ENCODE measurements around the gene PPP1R13B. TPM values are rescaled to one million over a fixed set of nuclear protein-coding genes. Genes with fewer than 3 reads are reported as not detected.

The PPP1R13B gene
- total RNA-seq, 1 experiment from 2014 or later = 3.0 TPM

DNA sequence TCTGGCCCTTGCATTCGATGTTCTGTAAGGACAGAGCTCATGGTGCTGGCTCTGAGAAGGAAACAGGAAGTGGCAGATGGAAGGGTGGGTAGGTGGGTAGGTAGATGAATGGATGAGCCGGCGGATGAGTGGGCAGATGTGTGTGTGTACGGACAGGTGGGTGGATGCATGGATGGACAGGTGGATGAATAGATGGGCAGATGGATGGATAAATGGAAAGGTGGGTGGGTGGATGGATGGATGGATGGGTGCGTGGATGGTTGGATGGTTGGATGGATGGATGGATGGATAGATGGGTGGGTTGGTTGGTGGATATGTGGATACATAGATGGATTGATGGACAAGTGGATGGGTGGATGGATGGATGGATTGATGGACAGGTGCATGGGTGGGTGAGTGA lies 27.6 kb upstream of the PPP1R13B start:
- H3K9me2 ChIP-seq (replicated peaks; ENCODE audit: insufficient read depth, low read length) = no peaks in the 10 kb centered on the region
- H3K4me2 ChIP-seq (ENCODE audit: low read depth, low read length, poor library complexity, severe bottlenecking) = no peak overlapping the region
- H3K36me3 ChIP-seq (ENCODE audit: insufficient read depth, low read length) = no peaks in the 10 kb centered on the region
- no peaks in the 10 kb centered on the region for H4K20me1 ChIP-seq (ENCODE audit: insufficient read depth, low read depth, low read length)
- H3K27ac ChIP-seq (ENCODE audit: low read length) = no peak overlapping the region
- H3K79me2 ChIP-seq (ENCODE audit: low read length) = no peaks in the 10 kb centered on the region
- no peaks in the 10 kb centered on the region for H3K9me3 ChIP-seq (ENCODE audit: low read length)
- H3K27me3 ChIP-seq (ENCODE audit: low read length) = no peaks in the 10 kb centered on the region
- H3K9ac ChIP-seq (ENCODE audit: low read length) = no peak overlapping the region
- no peak overlapping the region for H2AFZ ChIP-seq (ENCODE audit: low read length)
- no peak overlapping the region for H3K4me3 ChIP-seq (ENCODE audit: low read length)
- no peak for DNase-seq
- no peaks in the 10 kb centered on the region for H3K4me1 ChIP-seq (ENCODE audit: low read length)

- no peaks in the 10 kb centered on the region for H3K27me3 ChIP-seq (ENCODE audit: low read length)
- H3K4me1 ChIP-seq (ENCODE audit: low read length) = no peaks in the 10 kb centered on the region
- no peak overlapping the region for H3K27ac ChIP-seq (ENCODE audit: low read length)
- H3K4me3 ChIP-seq (ENCODE audit: low read length) = no peak overlapping the region
- DNase-seq = no peak
- H3K9ac ChIP-seq (ENCODE audit: low read length) = no peak overlapping the region
- no peaks in the 10 kb centered on the region for H3K9me2 ChIP-seq (replicated peaks; ENCODE audit: insufficient read depth, low read length)
- no peak overlapping the region for H3K4me2 ChIP-seq (ENCODE audit: low read depth, low read length, poor library complexity, severe bottlenecking)
- H2AFZ ChIP-seq (ENCODE audit: low read length) = no peak overlapping the region
- no peaks in the 10 kb centered on the region for H3K36me3 ChIP-seq (ENCODE audit: insufficient read depth, low read length)
- no peaks in the 10 kb centered on the region for H3K79me2 ChIP-seq (ENCODE audit: low read length)
- H3K9me3 ChIP-seq (ENCODE audit: low read length) = no peaks in the 10 kb centered on the region
- no peaks in the 10 kb centered on the region for H4K20me1 ChIP-seq (ENCODE audit: insufficient read depth, low read depth, low read length)
Measured at GRCh38 chr14:103872481-103873113, 25.2 kb upstream of the PPP1R13B start.

- H3K9ac ChIP-seq (ENCODE audit: low read length) = no peak overlapping the region
Measured at GRCh38 chr14:103871596-103872480, 24.5 kb upstream of the PPP1R13B start.

DNA sequence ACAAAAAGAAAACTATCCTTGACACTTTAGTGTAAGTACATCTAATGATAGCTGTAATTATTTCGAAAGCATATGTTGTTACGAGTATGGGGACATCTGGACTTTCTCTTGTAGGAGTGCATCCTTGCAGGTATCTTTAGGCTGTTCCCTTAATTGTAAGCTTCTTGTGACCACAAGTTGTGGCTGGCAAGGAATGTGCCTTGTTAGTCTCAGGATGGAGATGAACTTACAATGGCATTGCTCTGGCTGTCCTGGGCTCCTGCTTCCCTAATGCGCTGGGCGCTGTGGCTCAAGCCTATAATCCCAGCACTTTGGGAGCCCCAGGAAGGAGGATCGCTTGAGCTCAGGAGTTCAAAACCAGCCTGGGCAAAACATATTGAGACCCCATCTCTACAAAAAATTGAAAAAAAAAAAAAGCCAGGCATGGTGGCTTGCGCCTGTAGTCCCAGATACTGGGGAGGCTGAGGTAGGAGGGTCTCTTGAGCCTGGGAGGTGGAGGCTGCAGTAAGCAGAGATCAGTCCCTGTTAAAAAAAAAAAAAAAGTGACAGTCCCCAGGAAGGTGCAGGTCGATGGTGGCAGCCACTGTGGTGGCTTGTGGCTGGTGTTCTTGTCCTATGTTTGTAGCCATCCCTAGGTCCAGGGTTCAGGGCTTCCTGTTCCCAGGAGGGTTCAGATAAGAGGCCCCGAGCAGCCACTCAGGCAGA lies 23.7 kb upstream of the PPP1R13B start:
- H4K20me1 ChIP-seq (ENCODE audit: insufficient read depth, low read depth, low read length) = no peaks in the 10 kb centered on the region
- H3K27ac ChIP-seq (ENCODE audit: low read length) = no peak overlapping the region
- H3K9ac ChIP-seq (ENCODE audit: low read length) = no peak overlapping the region
- no peak overlapping the region for H3K4me3 ChIP-seq (ENCODE audit: low read length)
- no peaks in the 10 kb centered on the region for H3K4me1 ChIP-seq (ENCODE audit: low read length)
- no peaks in the 10 kb centered on the region for H3K79me2 ChIP-seq (ENCODE audit: low read length)
- H3K27me3 ChIP-seq (ENCODE audit: low read length) = no peaks in the 10 kb centered on the region
- H3K36me3 ChIP-seq (ENCODE audit: insufficient read depth, low read length) = no peaks in the 10 kb centered on the region
- H3K9me3 ChIP-seq (ENCODE audit: low read length) = no peaks in the 10 kb centered on the region
- no peak overlapping the region for H3K4me2 ChIP-seq (ENCODE audit: low read depth, low read length, poor library complexity, severe bottlenecking)
- H2AFZ ChIP-seq (ENCODE audit: low read length) = no peak overlapping the region
- H3K9me2 ChIP-seq (replicated peaks; ENCODE audit: insufficient read depth, low read length) = no peaks in the 10 kb centered on the region
- DNase-seq = no peak

More at GRCh38 chr14:103871596-103872480, 24.5 kb upstream of the PPP1R13B start:
- Histone ChIP-seq H3K4me3 (ENCODE audit: low read length) (no peak overlapping the region), H3K4me2 (ENCODE audit: low read depth, low read length, poor library complexity, severe bottlenecking) (no peak overlapping the region), H3K79me2 (ENCODE audit: low read length) (no peaks in the 10 kb centered on the region), H3K4me1 (ENCODE audit: low read length) (no peaks in the 10 kb centered on the region), H3K27me3 (ENCODE audit: low read length) (no peaks in the 10 kb centered on the region), H3K9me2 (replicated peaks; ENCODE audit: insufficient read depth, low read length) (no peaks in the 10 kb centered on the region), H3K27ac (ENCODE audit: low read length) (no peak overlapping the region), H3K9me3 (ENCODE audit: low read length) (no peaks in the 10 kb centered on the region), H2AFZ (ENCODE audit: low read length) (no peak overlapping the region), H4K20me1 (ENCODE audit: insufficient read depth, low read depth, low read length) (no peaks in the 10 kb centered on the region), H3K36me3 (ENCODE audit: insufficient read depth, low read length) (no peaks in the 10 kb centered on the region)
- no peak for DNase-seq

GRCh38 chr14:103870144-103870876 lies 22.9 kb upstream of the PPP1R13B start:
- Histone ChIP-seq H3K4me3 (ENCODE audit: low read length) (no peak overlapping the region), H3K9ac (ENCODE audit: low read length) (no peak overlapping the region), H3K36me3 (ENCODE audit: insufficient read depth, low read length) (no peaks in the 10 kb centered on the region), H3K9me2 (replicated peaks; ENCODE audit: insufficient read depth, low read length) (no peaks in the 10 kb centered on the region), H3K79me2 (ENCODE audit: low read length) (no peaks in the 10 kb centered on the region), H3K4me1 (ENCODE audit: low read length) (no peaks in the 10 kb centered on the region), H4K20me1 (ENCODE audit: insufficient read depth, low read depth, low read length) (no peaks in the 10 kb centered on the region), H2AFZ (ENCODE audit: low read length) (no peak overlapping the region), H3K9me3 (ENCODE audit: low read length) (no peaks in the 10 kb centered on the region), H3K27me3 (ENCODE audit: low read length) (no peaks in the 10 kb centered on the region), H3K4me2 (ENCODE audit: low read depth, low read length, poor library complexity, severe bottlenecking) (no peak overlapping the region), H3K27ac (ENCODE audit: low read length) (no peak overlapping the region)
- no peak for DNase-seq

DNA sequence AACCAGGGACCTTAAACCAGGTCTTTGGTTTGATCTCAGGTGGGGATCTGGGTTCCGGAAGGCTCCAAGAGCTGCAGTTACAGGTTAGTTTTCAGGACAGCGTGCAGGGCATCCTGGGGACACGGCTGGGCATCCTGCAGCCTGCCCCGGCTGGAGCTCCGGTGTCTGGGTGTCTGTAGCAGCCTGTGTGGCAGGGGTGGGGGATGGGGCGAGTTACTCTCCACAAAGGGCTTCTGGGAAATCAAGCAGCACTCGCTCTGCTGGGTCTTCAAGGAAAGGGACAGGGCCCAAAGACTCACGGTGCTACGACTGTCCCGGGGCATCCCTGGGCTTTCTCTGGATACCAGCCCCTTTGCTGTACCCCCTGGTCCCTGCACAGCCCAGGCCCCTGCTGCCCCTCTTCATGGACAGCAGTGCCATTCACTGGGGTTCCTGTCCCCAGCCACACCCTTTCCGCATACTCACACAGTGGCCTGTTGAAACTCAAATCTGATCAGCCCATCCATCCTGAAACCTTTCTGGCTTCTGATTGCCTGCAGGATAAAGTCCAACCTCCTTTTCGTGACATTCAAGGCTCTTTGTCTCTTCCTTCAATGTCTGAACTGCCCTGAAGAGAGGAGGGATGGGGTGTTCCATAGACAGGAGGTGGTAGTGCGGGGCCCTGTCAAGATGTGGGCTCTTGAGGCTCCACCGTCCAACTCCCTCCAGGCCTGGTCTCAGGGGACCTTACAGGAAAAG lies 22.2 kb upstream of the PPP1R13B start:
- H2AFZ ChIP-seq (ENCODE audit: low read length) = no peak overlapping the region
- no peaks in the 10 kb centered on the region for H3K27me3 ChIP-seq (ENCODE audit: low read length)
- DNase-seq = no peak
- H3K9ac ChIP-seq (ENCODE audit: low read length) = no peak overlapping the region
- no peaks in the 10 kb centered on the region for H4K20me1 ChIP-seq (ENCODE audit: insufficient read depth, low read depth, low read length)
- H3K27ac ChIP-seq (ENCODE audit: low read length) = no peak overlapping the region
- H3K4me2 ChIP-seq (ENCODE audit: low read depth, low read length, poor library complexity, severe bottlenecking) = no peak overlapping the region
- H3K36me3 ChIP-seq (ENCODE audit: insufficient read depth, low read length) = no peaks in the 10 kb centered on the region
- no peak overlapping the region for H3K4me3 ChIP-seq (ENCODE audit: low read length)
- no peaks in the 10 kb centered on the region for H3K9me2 ChIP-seq (replicated peaks; ENCODE audit: insufficient read depth, low read length)
- H3K79me2 ChIP-seq (ENCODE audit: low read length) = no peaks in the 10 kb centered on the region
- no peaks in the 10 kb centered on the region for H3K9me3 ChIP-seq (ENCODE audit: low read length)
- H3K4me1 ChIP-seq (ENCODE audit: low read length) = no peaks in the 10 kb centered on the region

- H3K9ac ChIP-seq (ENCODE audit: low read length) = no peak overlapping the region
- H3K4me2 ChIP-seq (ENCODE audit: low read depth, low read length, poor library complexity, severe bottlenecking) = no peak overlapping the region
- H2AFZ ChIP-seq (ENCODE audit: low read length) = no peak overlapping the region
- H3K9me2 ChIP-seq (replicated peaks; ENCODE audit: insufficient read depth, low read length) = no peaks in the 10 kb centered on the region
- no peaks in the 10 kb centered on the region for H3K9me3 ChIP-seq (ENCODE audit: low read length)
- H3K4me3 ChIP-seq (ENCODE audit: low read length) = no peak overlapping the region
- no peaks in the 10 kb centered on the region for H3K79me2 ChIP-seq (ENCODE audit: low read length)
- no peak overlapping the region for H3K27ac ChIP-seq (ENCODE audit: low read length)
- DNase-seq = no peak
- H3K36me3 ChIP-seq (ENCODE audit: insufficient read depth, low read length) = no peaks in the 10 kb centered on the region
- no peaks in the 10 kb centered on the region for H3K4me1 ChIP-seq (ENCODE audit: low read length)
- H4K20me1 ChIP-seq (ENCODE audit: insufficient read depth, low read depth, low read length) = no peaks in the 10 kb centered on the region
- H3K27me3 ChIP-seq (ENCODE audit: low read length) = no peaks in the 10 kb centered on the region
Measured at GRCh38 chr14:103868242-103868897, 21.0 kb upstream of the PPP1R13B start.
